Measurements from ENCODE around the gene EPB41L5. TPM values are rescaled to one million over a fixed set of nuclear protein-coding genes. Genes with fewer than 3 reads are reported as not detected.
A peak's percentile ranks its signal among the peaks of the same experiment; 100 is the strongest.

Gene EPB41L5
- total RNA-seq, 1 donor from 2014 or later, result 78.0 TPM

- H3K9me3 Mint-ChIP-seq (ENCODE audit: unreplicated experiment), result peaks cover 3% of the 10 kb centered on the region
- H3K27ac Mint-ChIP-seq (ENCODE audit: unreplicated experiment), result peak within 1 kb of the TSS; percentile 84
- peaks cover 22% of the 10 kb centered on the region for H3K36me3 Mint-ChIP-seq (ENCODE audit: low read depth, unreplicated experiment)
- DNase-seq (ENCODE audit: low spot score), result peak; percentile 85
- peaks cover 56% of the 10 kb centered on the region for H3K4me1 Mint-ChIP-seq (ENCODE audit: unreplicated experiment)
- H3K4me3 Mint-ChIP-seq (ENCODE audit: unreplicated experiment), result peak within 1 kb of the TSS; percentile 87
- peaks cover 42% of the 10 kb centered on the region for H3K27me3 Mint-ChIP-seq (ENCODE audit: unreplicated experiment)
- peak; percentile 18 for TF ChIP-seq CTCF (IDR thresholded peaks at IDR 0.05; ENCODE audit: unreplicated experiment)
Measured at GRCh38 chr2:120223034-120223912, 210.4 kb downstream of the EPB41L5 start, which contains the start of gene TMEM185B. Gene TMEM185B (minus strand): TSS chr2:120223400. CDS start chr2:120222976, 424 bp downstream.

- Mint-ChIP-seq H3K36me3 (ENCODE audit: low read depth, unreplicated experiment) (peaks cover 22% of the 10 kb centered on the region), H3K27ac (ENCODE audit: unreplicated experiment) (no peak overlapping the region), H3K4me1 (ENCODE audit: unreplicated experiment) (peaks cover 66% of the 10 kb centered on the region), H3K9me3 (ENCODE audit: unreplicated experiment) (peaks cover 3% of the 10 kb centered on the region), H3K4me3 (ENCODE audit: unreplicated experiment) (peak overlapping the region; percentile 83), H3K27me3 (ENCODE audit: unreplicated experiment) (peaks cover 44% of the 10 kb centered on the region)
- DNase-seq (ENCODE audit: low spot score), result no peak
- TF ChIP-seq CTCF (IDR thresholded peaks at IDR 0.05; ENCODE audit: unreplicated experiment), result no peak
Measured at GRCh38 chr2:120224256-120224655, 211.4 kb downstream of the EPB41L5 start.

GRCh38 chr2:120224735-120225548 lies 212.1 kb downstream of the EPB41L5 start:
- TF ChIP-seq CTCF (IDR thresholded peaks at IDR 0.05; ENCODE audit: unreplicated experiment), result no peak
- H3K27me3 Mint-ChIP-seq (ENCODE audit: unreplicated experiment), result peaks cover 43% of the 10 kb centered on the region
- peaks cover 3% of the 10 kb centered on the region for H3K9me3 Mint-ChIP-seq (ENCODE audit: unreplicated experiment)
- no peak overlapping the region for H3K27ac Mint-ChIP-seq (ENCODE audit: unreplicated experiment)
- no peak for DNase-seq (ENCODE audit: low spot score)
- no peak overlapping the region for H3K4me3 Mint-ChIP-seq (ENCODE audit: unreplicated experiment)
- peaks cover 19% of the 10 kb centered on the region for H3K36me3 Mint-ChIP-seq (ENCODE audit: low read depth, unreplicated experiment)
- H3K4me1 Mint-ChIP-seq (ENCODE audit: unreplicated experiment), result peaks cover 69% of the 10 kb centered on the region

GRCh38 chr2:120225549-120226065 lies 212.7 kb downstream of the EPB41L5 start:
- peaks cover 3% of the 10 kb centered on the region for H3K9me3 Mint-ChIP-seq (ENCODE audit: unreplicated experiment)
- no peak overlapping the region for H3K27ac Mint-ChIP-seq (ENCODE audit: unreplicated experiment)
- no peak for TF ChIP-seq CTCF (IDR thresholded peaks at IDR 0.05; ENCODE audit: unreplicated experiment)
- peaks cover 39% of the 10 kb centered on the region for H3K27me3 Mint-ChIP-seq (ENCODE audit: unreplicated experiment)
- H3K4me3 Mint-ChIP-seq (ENCODE audit: unreplicated experiment), result no peak overlapping the region
- DNase-seq (ENCODE audit: low spot score), result no peak
- peaks cover 65% of the 10 kb centered on the region for H3K4me1 Mint-ChIP-seq (ENCODE audit: unreplicated experiment)
- peaks cover 19% of the 10 kb centered on the region for H3K36me3 Mint-ChIP-seq (ENCODE audit: low read depth, unreplicated experiment)

Data from endothelial cell (in vitro differentiated cells).